HepG2 (cell line): ENCODE data around the gene ABCB6. TPM values are rescaled to one million over a fixed set of nuclear protein-coding genes. Genes with fewer than 3 reads are reported as not detected.

Experiments
- FOXC1 ChIP-seq: sonication (generic); formaldehyde crosslinking; IDR thresholded peaks from 2 replicates; pipeline ENCODE4 v1.8.0; 2022; ENCODE audit warnings: mild to moderate bottlenecking, missing genetic modification reagents, borderline replicate concordance
- HIVEP1 ChIP-seq: sonication (generic); formaldehyde crosslinking; IDR thresholded peaks from 2 replicates; pipeline ENCODE4 v1.4.0; 2020; ENCODE audit warnings: mild to moderate bottlenecking, missing genetic modification reagents
- HNRNPH1 ChIP-seq: fragments of 200-400 bp; formaldehyde crosslinking; optimal IDR thresholded peaks from 2 replicates; pipeline ENCODE3; 2017; ENCODE audit warnings: mild to moderate bottlenecking, low read depth, low read length
- HOXA3 ChIP-seq: sonication (generic); formaldehyde crosslinking; IDR thresholded peaks from 2 replicates; pipeline ENCODE4 v1.5.0; 2020; ENCODE audit warnings: missing genetic modification reagents
- LCORL ChIP-seq, 2 experiments: fragments of 450-650 bp in 1 of 2; sonication (generic) in 1 of 2; formaldehyde crosslinking in 1 of 2; IDR thresholded peaks; 2 replicates each; pipeline versions ENCODE4 v1.5.0 to v1.6.1; 2017 to 2020; ENCODE audit warnings: antibody characterized with exemption in 1 of 2, missing genetic modification reagents in 1 of 2
- MBNL3 ChIP-seq: fragments of 250-450 bp; sonication (Bioruptor Pico); conservative IDR thresholded peaks from 2 replicates; pipeline ENCODE4 v1.8.0; 2022; ENCODE audit warnings: mild to moderate bottlenecking, inconsistent platforms
- NONO ChIP-seq, 2 experiments: fragments of 450-650 bp in 1 of 2; sonication (generic) in 1 of 2; formaldehyde crosslinking in 1 of 2; IDR thresholded peaks in 1 of 2; conservative IDR thresholded peaks in 1 of 2; 2 replicates each; pipeline versions ENCODE4 v1.6.1 to v1.8.0; 2017 to 2022; ENCODE audit warnings: mild to moderate bottlenecking in 1 of 2, missing genetic modification reagents in 1 of 2, moderate library complexity in 1 of 2
- NRL ChIP-seq: sonication (generic); formaldehyde crosslinking; IDR thresholded peaks from 2 replicates; pipeline ENCODE4 v1.5.0; 2020; ENCODE audit warnings: missing genetic modification reagents, mild to moderate bottlenecking, moderate library complexity, borderline replicate concordance
- RARG ChIP-seq: sonication (generic); formaldehyde crosslinking; IDR thresholded peaks from 2 replicates; pipeline ENCODE4 v1.4.0; 2020; ENCODE audit warnings: low read depth, mild to moderate bottlenecking, missing genetic modification reagents
- RFX1 ChIP-seq: fragments of 450-650 bp; IDR thresholded peaks from 2 replicates; pipeline ENCODE4 v1.6.1; 2017
- SSRP1 ChIP-seq: IDR thresholded peaks from 2 replicates; pipeline ENCODE4 v1.6.1; 2016; ENCODE audit warnings: control low read depth
- TBP ChIP-seq: sonication (generic); formaldehyde crosslinking; IDR thresholded peaks from 2 replicates; pipeline ENCODE4 v1.5.0; 2020; ENCODE audit warnings: missing genetic modification reagents
- TEAD3 ChIP-seq: optimal IDR thresholded peaks from 2 replicates; pipeline ENCODE3; 2016; ENCODE audit warnings: borderline replicate concordance
- TP53 ChIP-seq: sonication (generic); formaldehyde crosslinking; conservative IDR thresholded peaks from 2 replicates; pipeline ENCODE4 v1.4.0; 2020; ENCODE audit warnings: missing genetic modification reagents
- ZNF121 ChIP-seq: sonication (generic); formaldehyde crosslinking; IDR thresholded peaks from 2 replicates; pipeline ENCODE4 v1.5.0; 2020; ENCODE audit warnings: mild to moderate bottlenecking, missing genetic modification reagents
- ZNF138 ChIP-seq: sonication (generic); formaldehyde crosslinking; IDR thresholded peaks from 2 replicates; pipeline ENCODE4 v1.5.0; 2020; ENCODE audit warnings: mild to moderate bottlenecking, low read depth, missing genetic modification reagents
- ZNF160 ChIP-seq: sonication (generic); formaldehyde crosslinking; IDR thresholded peaks from 2 replicates; pipeline ENCODE4 v1.8.0; 2022; ENCODE audit warnings: mild to moderate bottlenecking, inconsistent platforms, missing genetic modification reagents
- ZNF230 ChIP-seq: sonication (generic); formaldehyde crosslinking; IDR thresholded peaks from 2 replicates; pipeline ENCODE4 v1.4.0; 2020; ENCODE audit warnings: mild to moderate bottlenecking, missing genetic modification reagents
- ZNF253 ChIP-seq: sonication (generic); formaldehyde crosslinking; IDR thresholded peaks from 2 replicates; pipeline ENCODE4 v1.8.0; 2022; ENCODE audit warnings: mild to moderate bottlenecking, missing genetic modification reagents, borderline replicate concordance
- ZNF343 ChIP-seq: sonication (generic); formaldehyde crosslinking; IDR thresholded peaks from 2 replicates; pipeline ENCODE4 v1.4.0; 2020; ENCODE audit warnings: mild to moderate bottlenecking, missing genetic modification reagents
- ZNF556 ChIP-seq: sonication (generic); formaldehyde crosslinking; IDR thresholded peaks from 2 replicates; pipeline ENCODE4 v1.4.0; 2020; ENCODE audit warnings: mild to moderate bottlenecking, missing genetic modification reagents, borderline replicate concordance
- ZNF772 ChIP-seq: sonication (generic); formaldehyde crosslinking; IDR thresholded peaks from 2 replicates; pipeline ENCODE4 v1.5.0; 2020; ENCODE audit warnings: mild to moderate bottlenecking, missing genetic modification reagents
- ZNF775 ChIP-seq: sonication (generic); formaldehyde crosslinking; IDR thresholded peaks from 2 replicates; pipeline ENCODE4 v1.4.0; 2020; ENCODE audit warnings: missing genetic modification reagents, mild to moderate bottlenecking, moderate library complexity, borderline replicate concordance
- polyA plus RNA-seq, 8 experiments: library from polyadenylated mRNA; depleted of rRNA in 3 of 8; stranded (reverse) in 7 of 8; unstranded in 1 of 8; fragments of >200 nt; fragmentation: Illumina TruSeq in 4 of 8; extraction: Trizol in 4 of 8; gene quantifications; 2 replicates each; pipeline versions ENCODE4 v1.2.1 to v1.2.3, GENCODE V29; 2011 to 2016; ENCODE audit warnings: low read depth in 4 of 8, missing spikeins in 1 of 8, mixed read lengths in 1 of 8; ENCODE audit not compliant: insufficient read depth in 1 of 8
- total RNA-seq, 5 experiments: library from RNA; depleted of rRNA; stranded (reverse); fragments of >200 nt; fragmentation: Illumina TruSeq; extraction: Trizol; gene quantifications; 2 replicates each; pipeline ENCODE4 v1.2.3, GENCODE V29; 2016; ENCODE audit warnings: low read depth in 1 of 5
- TF ChIP-seq, protein P1 (sequence below): IDR thresholded peaks from 2 replicates; pipeline ENCODE4 v1.6.1; 2012; ENCODE audit warnings: low read depth, low read length, improper control_type of control experiment
- TF ChIP-seq, protein P2 (sequence below): sonication (generic); formaldehyde crosslinking; IDR thresholded peaks from 2 replicates; pipeline ENCODE4 v1.9.0; 2021; ENCODE audit warnings: missing genetic modification reagents, mild to moderate bottlenecking, borderline replicate concordance
- TF ChIP-seq, protein P3 (sequence below): sonication (generic); formaldehyde crosslinking; IDR thresholded peaks from 2 replicates; pipeline ENCODE4 v1.4.0; 2020; ENCODE audit warnings: mild to moderate bottlenecking, low read depth, missing genetic modification reagents

The ABCB6 gene
- total and polyA plus RNA-seq, 2 of the 13 experiments (the other 11 are each of a cell fraction or from before 2014, with no cell fraction given): 91.1 to 137 TPM

DNA sequence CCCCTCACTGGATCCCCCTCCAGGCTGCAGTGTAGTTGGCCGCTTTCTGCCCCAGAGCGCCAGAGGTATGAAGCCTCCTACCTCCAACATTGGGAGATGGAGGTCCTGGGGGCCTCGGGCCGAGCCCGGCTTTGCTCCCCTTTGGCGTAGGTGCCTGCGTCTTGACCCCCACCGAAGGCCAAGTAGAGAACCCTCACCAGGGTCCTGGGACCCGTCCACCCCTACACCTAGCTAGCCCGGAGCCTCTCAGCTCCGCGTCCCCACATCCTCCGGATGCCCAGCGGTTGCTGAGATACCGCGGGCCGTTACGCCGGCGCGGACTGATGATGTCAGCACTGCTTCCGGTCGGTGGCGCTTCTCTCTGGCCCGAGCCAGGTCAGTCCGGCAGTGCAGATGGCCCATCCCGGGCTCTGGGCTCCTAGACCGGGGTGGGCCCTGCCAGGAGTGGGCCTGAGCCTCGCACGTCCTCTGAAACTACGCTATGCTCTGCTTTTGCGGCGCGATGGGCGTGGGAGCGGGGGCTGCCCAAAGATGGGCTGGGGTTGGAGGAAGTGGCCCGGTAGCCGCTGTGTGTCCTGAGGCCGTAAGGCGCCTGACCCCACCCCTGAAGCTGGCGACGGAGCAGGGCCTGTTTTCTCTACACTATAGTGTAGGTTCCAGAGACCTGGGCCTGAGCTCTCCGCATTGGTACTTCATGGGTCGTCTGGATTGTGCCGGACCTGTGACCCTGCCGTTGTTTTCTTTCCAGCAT, 26.6 kb upstream of the ABCB6 start, which contains the start of the genes GLB1L and STK16 (continued):
- peak; percentile 93 for TF ChIP-seq ZNF556 (CRISPR knock-in tag)
- peak; percentile 87; the same call in 1 of the 2 replicates for TF ChIP-seq TP53 (CRISPR knock-in tag)
- peak; percentile 91 for TF ChIP-seq ZNF121
- TF ChIP-seq, protein P1, sequence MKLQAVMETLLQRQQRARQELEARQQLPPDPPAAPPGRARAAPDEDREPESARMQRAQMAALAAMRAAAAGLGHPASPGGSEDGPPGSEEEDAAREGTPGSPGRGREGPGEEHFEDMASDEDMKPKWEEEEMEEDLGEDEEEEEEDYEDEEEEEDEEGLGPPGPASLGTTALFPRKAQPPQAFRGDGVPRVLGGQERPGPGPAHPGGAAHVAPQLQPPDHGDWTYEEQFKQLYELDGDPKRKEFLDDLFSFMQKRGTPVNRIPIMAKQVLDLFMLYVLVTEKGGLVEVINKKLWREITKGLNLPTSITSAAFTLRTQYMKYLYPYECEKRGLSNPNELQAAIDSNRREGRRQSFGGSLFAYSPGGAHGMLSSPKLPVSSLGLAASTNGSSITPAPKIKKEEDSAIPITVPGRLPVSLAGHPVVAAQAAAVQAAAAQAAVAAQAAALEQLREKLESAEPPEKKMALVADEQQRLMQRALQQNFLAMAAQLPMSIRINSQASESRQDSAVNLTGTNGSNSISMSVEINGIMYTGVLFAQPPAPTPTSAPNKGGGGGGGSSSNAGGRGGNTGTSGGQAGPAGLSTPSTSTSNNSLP: no peak
- peak; percentile 99 for TF ChIP-seq HOXA3 (CRISPR knock-in tag)
- TF ChIP-seq HIVEP1 (CRISPR knock-in tag): peak; percentile 85; the same call in 1 of the 2 replicates
- peak; percentile 85; the same call in 1 of the 2 replicates for TF ChIP-seq ZNF343 (CRISPR knock-in tag)
- TF ChIP-seq LCORL (IDR thresholded peaks at IDR 0.05): no peak
- peak; percentile 77 for TF ChIP-seq LCORL (CRISPR knock-in tag; IDR thresholded peaks at IDR 0.05)
- no peak for TF ChIP-seq NONO (IDR thresholded peaks at IDR 0.05)
- TF ChIP-seq NONO (CRISPR knock-in tag; conservative IDR thresholded peaks at IDR 0.05): peak; percentile 98
- TF ChIP-seq NRL (CRISPR knock-in tag): peak; percentile 97
- peak; percentile 83 for TF ChIP-seq ZNF772
- no peak for TF ChIP-seq MBNL3
- peak; percentile 86 for TF ChIP-seq TEAD3
- TF ChIP-seq, protein P2, sequence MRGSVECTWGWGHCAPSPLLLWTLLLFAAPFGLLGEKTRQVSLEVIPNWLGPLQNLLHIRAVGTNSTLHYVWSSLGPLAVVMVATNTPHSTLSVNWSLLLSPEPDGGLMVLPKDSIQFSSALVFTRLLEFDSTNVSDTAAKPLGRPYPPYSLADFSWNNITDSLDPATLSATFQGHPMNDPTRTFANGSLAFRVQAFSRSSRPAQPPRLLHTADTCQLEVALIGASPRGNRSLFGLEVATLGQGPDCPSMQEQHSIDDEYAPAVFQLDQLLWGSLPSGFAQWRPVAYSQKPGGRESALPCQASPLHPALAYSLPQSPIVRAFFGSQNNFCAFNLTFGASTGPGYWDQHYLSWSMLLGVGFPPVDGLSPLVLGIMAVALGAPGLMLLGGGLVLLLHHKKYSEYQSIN (CRISPR knock-in tag): no peak
- no peak for TF ChIP-seq ZNF775 (CRISPR knock-in tag)
- no peak for TF ChIP-seq HNRNPH1
- TF ChIP-seq, protein P3, sequence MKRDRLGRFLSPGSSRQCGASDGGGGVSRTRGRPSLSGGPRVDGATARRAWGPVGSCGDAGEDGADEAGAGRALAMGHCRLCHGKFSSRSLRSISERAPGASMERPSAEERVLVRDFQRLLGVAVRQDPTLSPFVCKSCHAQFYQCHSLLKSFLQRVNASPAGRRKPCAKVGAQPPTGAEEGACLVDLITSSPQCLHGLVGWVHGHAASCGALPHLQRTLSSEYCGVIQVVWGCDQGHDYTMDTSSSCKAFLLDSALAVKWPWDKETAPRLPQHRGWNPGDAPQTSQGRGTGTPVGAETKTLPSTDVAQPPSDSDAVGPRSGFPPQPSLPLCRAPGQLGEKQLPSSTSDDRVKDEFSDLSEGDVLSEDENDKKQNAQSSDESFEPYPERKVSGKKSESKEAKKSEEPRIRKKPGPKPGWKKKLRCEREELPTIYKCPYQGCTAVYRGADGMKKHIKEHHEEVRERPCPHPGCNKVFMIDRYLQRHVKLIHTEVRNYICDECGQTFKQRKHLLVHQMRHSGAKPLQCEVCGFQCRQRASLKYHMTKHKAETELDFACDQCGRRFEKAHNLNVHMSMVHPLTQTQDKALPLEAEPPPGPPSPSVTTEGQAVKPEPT (CRISPR knock-in tag): no peak; the same call in 1 of the 2 replicates
- TF ChIP-seq RFX1: peak; percentile 81
- no peak for TF ChIP-seq TBP (CRISPR knock-in tag)
- no peak for TF ChIP-seq RARG (CRISPR knock-in tag)
- TF ChIP-seq ZNF160: peak; percentile 47; the same call in 1 of the 2 replicates
- peak; percentile 91 for TF ChIP-seq SSRP1
- no peak for TF ChIP-seq ZNF253 (CRISPR knock-in tag)
- TF ChIP-seq ZNF230 (CRISPR knock-in tag): peak; percentile 93
- TF ChIP-seq ZNF138 (CRISPR knock-in tag): peak; percentile 97
- TF ChIP-seq FOXC1 (CRISPR knock-in tag): peak; percentile 97
